HepG2 (cell line): ENCODE measurements around the gene MAN1A1. TPM values are rescaled to one million over a fixed set of nuclear protein-coding genes. Genes with fewer than 3 reads are reported as not detected.

ENCODE experiments used
- CBX2 ChIP-seq, 2 experiments: fragments of 200-600 bp in 1 of 2; sonication (generic); formaldehyde crosslinking in 1 of 2; IDR thresholded peaks; 2 replicates each; pipeline versions ENCODE4 v1.7.0 to v1.8.1; 2018 to 2022; ENCODE audit warnings: low read depth in 2 of 2, low read length in 1 of 2, mild to moderate bottlenecking in 1 of 2, missing genetic modification reagents in 1 of 2
- PITX1 ChIP-seq: sonication (generic); formaldehyde crosslinking; IDR thresholded peaks from 2 replicates; pipeline ENCODE4 v1.5.1; 2020; ENCODE audit warnings: mild to moderate bottlenecking, missing genetic modification reagents
- SNAI1 ChIP-seq: sonication (generic); formaldehyde crosslinking; IDR thresholded peaks from 2 replicates; pipeline ENCODE4 v1.5.0; 2020; ENCODE audit warnings: mild to moderate bottlenecking, missing genetic modification reagents, borderline replicate concordance
- SOX5 ChIP-seq: IDR thresholded peaks from 2 replicates; pipeline ENCODE4 v1.6.1; 2016; ENCODE audit warnings: borderline replicate concordance
- TARDBP ChIP-seq: sonication (generic); formaldehyde crosslinking; IDR thresholded peaks from 2 replicates; pipeline ENCODE4 v1.8.0; 2022; ENCODE audit warnings: mild to moderate bottlenecking, missing genetic modification reagents
- TCF7 ChIP-seq: sonication (generic); IDR thresholded peaks from 2 replicates; pipeline ENCODE4 v1.6.1; 2016; ENCODE audit warnings: antibody characterized with exemption, low read depth
- ZNF256 ChIP-seq: sonication (generic); formaldehyde crosslinking; conservative IDR thresholded peaks from 2 replicates; pipeline ENCODE4 v1.4.0; 2020; ENCODE audit warnings: missing genetic modification reagents
- ZNF605 ChIP-seq: sonication (generic); formaldehyde crosslinking; IDR thresholded peaks from 2 replicates; pipeline ENCODE4 v1.8.0; 2022; ENCODE audit warnings: mild to moderate bottlenecking, missing genetic modification reagents
- ZZZ3 ChIP-seq: sonication (generic); formaldehyde crosslinking; IDR thresholded peaks from 2 replicates; pipeline ENCODE4 v1.4.0; 2020; ENCODE audit warnings: missing genetic modification reagents, mild to moderate bottlenecking, borderline replicate concordance
- polyA plus RNA-seq, 8 experiments: library from polyadenylated mRNA; depleted of rRNA in 3 of 8; stranded (reverse) in 7 of 8; unstranded in 1 of 8; fragments of >200 nt; fragmentation: Illumina TruSeq in 4 of 8; extraction: Trizol in 4 of 8; gene quantifications; 2 replicates each; pipeline versions ENCODE4 v1.2.1 to v1.2.3, GENCODE V29; 2011 to 2016; ENCODE audit warnings: low read depth in 4 of 8, missing spikeins in 1 of 8, mixed read lengths in 1 of 8; ENCODE audit not compliant: insufficient read depth in 1 of 8
- total RNA-seq, 5 experiments: library from RNA; depleted of rRNA; stranded (reverse); fragments of >200 nt; fragmentation: Illumina TruSeq; extraction: Trizol; gene quantifications; 2 replicates each; pipeline ENCODE4 v1.2.3, GENCODE V29; 2016; ENCODE audit warnings: low read depth in 1 of 5
- TF ChIP-seq, protein P1 (sequence below): sonication (generic); formaldehyde crosslinking; IDR thresholded peaks from 2 replicates; pipeline ENCODE4 v1.9.0; 2021; ENCODE audit warnings: missing genetic modification reagents, mild to moderate bottlenecking, borderline replicate concordance
- TF ChIP-seq, protein P2 (sequence below): sonication (generic); formaldehyde crosslinking; IDR thresholded peaks from 2 replicates; pipeline ENCODE4 v1.4.0; 2020; ENCODE audit warnings: mild to moderate bottlenecking, missing genetic modification reagents
- TF ChIP-seq, protein P3 (sequence below): sonication (generic); formaldehyde crosslinking; IDR thresholded peaks from 2 replicates; pipeline ENCODE4 v1.5.1; 2020; ENCODE audit warnings: missing genetic modification reagents, mild to moderate bottlenecking, borderline replicate concordance

MAN1A1 gene
- total and polyA plus RNA-seq, 2 of the 13 experiments (the other 11 are each of a cell fraction or from before 2014, with no cell fraction given): 156 to 236 TPM

DNA sequence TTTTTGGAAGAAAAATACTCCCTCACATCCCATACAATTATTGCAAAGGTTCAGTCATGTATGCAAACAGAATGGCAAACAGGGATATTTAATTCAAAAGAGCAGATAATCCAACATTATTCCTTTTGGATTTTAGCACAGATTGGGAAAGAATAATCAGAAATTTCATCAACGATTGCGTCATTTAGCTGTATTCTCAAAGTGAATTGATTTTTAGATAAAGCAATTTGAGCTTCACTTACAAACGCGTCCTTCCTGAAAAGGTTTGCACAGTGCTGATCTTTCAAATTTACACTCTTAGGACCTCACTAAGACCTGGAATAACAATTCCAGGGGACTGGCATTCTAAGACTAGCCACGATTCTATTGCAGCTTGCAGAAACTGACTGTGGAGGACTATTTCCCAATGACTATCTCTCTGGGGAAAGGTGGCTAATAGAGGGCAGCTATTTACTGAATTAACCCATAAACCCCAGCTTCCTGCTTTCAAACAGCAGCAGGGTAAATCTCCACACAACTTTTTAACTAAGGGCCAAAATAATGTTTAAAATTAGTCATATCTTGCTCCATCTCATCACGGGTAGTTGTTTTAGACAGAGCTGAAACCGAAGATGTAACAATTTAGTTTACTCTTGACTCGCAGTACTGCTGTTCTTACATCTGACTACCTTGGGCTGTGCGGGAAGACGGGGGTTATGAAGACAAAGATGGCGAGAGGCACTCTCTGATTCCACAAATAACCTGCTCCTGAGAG is 139.9 kb downstream of the MAN1A1 start (continued):
- TF ChIP-seq ZNF256 (CRISPR knock-in tag) (no peak), CBX2 (IDR thresholded peaks at IDR 0.05; ENCODE audit: low read depth, low read length) (no peak), CBX2 (CRISPR knock-in tag; IDR thresholded peaks at IDR 0.05; ENCODE audit: low read depth) (no peak), ZNF605 (no peak), TCF7 (0 out of 2 replicates have a peak, but pooled peaks have one; percentile 34), PITX1 (CRISPR knock-in tag) (peak; percentile 39; the same call in 1 of the 2 replicates), SOX5 (no peak), TARDBP (no peak), SNAI1 (CRISPR knock-in tag) (no peak), ZZZ3 (CRISPR knock-in tag) (no peak)
- TF ChIP-seq, protein P1, sequence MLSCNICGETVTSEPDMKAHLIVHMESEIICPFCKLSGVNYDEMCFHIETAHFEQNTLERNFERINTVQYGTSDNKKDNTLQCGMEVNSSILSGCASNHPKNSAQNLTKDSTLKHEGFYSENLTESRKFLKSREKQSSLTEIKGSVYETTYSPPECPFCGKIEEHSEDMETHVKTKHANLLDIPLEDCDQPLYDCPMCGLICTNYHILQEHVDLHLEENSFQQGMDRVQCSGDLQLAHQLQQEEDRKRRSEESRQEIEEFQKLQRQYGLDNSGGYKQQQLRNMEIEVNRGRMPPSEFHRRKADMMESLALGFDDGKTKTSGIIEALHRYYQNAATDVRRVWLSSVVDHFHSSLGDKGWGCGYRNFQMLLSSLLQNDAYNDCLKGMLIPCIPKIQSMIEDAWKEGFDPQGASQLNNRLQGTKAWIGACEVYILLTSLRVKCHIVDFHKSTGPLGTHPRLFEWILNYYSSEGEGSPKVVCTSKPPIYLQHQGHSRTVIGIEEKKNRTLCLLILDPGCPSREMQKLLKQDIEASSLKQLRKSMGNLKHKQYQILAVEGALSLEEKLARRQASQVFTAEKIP: no peak
- TF ChIP-seq, protein P2, sequence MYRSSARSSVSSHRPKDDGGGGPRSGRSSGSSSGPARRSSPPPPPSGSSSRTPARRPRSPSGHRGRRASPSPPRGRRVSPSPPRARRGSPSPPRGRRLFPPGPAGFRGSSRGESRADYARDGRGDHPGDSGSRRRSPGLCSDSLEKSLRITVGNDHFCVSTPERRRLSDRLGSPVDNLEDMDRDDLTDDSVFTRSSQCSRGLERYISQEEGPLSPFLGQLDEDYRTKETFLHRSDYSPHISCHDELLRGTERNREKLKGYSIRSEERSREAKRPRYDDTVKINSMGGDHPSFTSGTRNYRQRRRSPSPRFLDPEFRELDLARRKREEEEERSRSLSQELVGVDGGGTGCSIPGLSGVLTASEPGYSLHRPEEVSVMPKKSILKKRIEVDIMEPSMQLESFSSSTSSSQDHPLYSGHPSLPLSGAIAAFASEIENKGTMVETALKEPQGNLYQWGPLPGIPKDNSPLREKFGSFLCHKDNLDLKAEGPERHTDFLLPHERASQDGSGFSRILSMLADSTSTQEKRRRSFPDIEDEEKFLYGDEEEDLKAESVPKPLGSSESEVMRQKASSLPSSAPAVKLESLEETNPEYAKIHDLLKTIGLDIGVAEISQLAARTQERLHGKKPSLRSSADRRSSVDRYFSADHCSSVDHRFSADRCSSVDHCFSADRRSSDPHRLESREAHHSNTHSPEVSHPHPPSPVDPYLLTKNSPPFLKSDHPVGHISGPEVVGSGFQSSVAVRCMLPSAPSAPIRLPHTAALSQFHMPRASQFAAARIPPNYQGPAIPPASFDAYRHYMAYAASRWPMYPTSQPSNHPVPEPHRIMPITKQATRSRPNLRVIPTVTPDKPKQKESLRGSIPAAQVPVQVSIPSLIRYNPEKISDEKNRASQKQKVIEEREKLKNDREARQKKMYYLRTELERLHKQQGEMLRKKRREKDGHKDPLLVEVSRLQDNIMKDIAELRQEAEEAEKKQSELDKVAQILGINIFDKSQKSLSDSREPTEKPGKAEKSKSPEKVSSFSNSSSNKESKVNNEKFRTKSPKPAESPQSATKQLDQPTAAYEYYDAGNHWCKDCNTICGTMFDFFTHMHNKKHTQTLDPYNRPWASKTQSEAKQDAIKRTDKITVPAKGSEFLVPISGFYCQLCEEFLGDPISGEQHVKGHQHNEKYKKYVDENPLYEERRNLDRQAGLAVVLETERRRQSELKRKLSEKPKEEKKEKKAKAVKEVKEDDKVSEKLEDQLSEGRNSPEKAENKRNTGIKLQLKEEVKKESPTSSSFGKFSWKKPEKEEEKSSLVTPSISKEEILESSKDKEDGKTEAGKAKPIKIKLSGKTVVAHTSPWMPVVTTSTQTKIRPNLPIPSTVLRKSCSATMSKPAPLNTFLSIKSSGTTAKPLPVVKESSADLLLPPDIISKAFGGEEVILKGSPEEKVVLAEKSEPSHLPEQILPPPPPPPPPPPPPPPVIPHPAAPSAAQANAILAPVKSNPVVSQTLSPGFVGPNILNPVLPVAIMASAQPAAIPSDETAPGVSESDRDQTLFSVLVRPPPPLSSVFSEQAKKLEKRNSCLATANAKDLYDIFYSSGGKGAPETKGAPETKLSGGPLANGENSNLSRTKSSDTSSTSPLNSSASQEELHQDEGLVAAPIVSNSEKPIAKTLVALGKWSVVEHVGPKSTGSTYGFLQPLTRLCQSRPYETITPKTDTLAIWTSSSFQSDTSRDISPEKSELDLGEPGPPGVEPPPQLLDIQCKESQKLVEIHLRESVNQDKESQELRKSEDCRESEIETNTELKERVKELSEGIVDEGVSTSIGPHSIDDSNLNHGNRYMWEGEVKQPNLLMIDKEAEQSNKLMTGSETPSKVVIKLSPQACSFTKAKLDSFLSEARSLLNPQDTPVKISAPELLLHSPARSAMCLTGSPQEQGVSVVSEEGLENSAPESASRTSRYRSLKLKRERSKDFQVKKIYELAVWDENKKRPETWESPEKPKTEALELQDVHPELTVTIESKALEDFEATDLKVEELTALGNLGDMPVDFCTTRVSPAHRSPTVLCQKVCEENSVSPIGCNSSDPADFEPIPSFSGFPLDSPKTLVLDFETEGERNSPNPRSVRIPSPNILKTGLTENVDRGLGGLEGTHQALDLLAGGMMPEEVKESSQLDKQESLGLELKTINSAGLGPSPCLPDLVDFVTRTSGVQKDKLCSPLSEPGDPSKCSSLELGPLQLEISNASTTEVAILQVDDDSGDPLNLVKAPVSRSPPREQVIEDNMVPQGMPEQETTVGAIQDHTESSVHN (CRISPR knock-in tag): no peak
- TF ChIP-seq, protein P3, sequence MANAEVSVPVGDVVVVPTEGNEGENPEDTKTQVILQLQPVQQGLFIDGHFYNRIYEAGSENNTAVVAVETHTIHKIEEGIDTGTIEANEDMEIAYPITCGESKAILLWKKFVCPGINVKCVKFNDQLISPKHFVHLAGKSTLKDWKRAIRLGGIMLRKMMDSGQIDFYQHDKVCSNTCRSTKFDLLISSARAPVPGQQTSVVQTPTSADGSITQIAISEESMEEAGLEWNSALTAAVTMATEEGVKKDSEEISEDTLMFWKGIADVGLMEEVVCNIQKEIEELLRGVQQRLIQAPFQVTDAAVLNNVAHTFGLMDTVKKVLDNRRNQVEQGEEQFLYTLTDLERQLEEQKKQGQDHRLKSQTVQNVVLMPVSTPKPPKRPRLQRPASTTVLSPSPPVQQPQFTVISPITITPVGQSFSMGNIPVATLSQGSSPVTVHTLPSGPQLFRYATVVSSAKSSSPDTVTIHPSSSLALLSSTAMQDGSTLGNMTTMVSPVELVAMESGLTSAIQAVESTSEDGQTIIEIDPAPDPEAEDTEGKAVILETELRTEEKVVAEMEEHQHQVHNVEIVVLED (CRISPR knock-in tag): no peak
